Stimulated activated naive CD4-positive, alpha-beta T cell (primary cell): Measurements from ENCODE around the gene MCMBP.
"Not testable (repeated sequence)": the region's sequence is repeated elsewhere in the genome, so short reads cannot be mapped to it uniquely, and the experiment has no call there.

Source experiments
- DNase-seq, 6 experiments: peaks; one replicate each; lab custom pipeline; 2025; lab: John Stamatoyannopoulos, UW

MCMBP gene

DNA sequence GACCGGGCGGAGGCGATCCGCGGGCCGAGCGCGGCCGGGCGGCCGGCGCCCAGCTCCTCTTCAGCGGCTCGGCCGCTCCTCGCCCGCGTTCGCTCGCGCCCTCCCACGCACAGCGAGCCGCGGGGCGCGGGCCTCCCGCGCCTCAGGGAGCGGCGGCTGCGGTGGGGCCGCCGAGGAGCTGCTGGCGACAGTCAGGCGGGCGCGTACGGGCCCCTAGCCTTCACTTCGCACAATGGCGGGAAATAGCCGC lies at the start of gene MCMBP:
TSS of gene MCMBP (minus strand) at position 234 of the 250 bp plus-strand sequence. CDS start 259 bp downstream, outside the sequence.
- no peak for DNase-seq

- no peak for DNase-seq
These were observed 47.2 kb upstream of the MCMBP start for GRCh38 chr10:119919826-119920225.

GRCh38 chr10:119919271-119919670 lies 46.6 kb upstream of the MCMBP start:
- DNase-seq, result no peak

DNA sequence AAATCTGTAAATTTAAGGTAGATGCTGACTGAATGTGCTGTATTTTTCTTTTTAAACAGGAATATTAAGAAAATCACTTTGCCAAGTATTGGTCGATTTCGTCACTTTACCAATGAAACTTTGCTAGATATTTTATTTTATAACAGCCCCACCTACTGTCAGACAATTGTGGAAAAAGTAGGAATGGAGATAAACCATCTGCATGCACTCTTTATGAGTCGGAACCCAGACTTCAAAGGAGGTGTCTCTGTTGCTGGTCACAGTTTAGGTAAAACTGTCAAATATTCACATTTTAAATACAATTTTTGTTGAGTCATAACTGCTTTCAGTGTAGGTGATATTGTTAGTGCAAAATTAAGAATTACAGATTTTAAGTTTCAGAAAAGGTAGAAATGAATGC lies 45.1 kb upstream of the MCMBP start:
- DNase-seq, result no peak

- no peak for DNase-seq
These were observed 38.0 kb upstream of the MCMBP start for GRCh38 chr10:119910689-119911088.

DNA sequence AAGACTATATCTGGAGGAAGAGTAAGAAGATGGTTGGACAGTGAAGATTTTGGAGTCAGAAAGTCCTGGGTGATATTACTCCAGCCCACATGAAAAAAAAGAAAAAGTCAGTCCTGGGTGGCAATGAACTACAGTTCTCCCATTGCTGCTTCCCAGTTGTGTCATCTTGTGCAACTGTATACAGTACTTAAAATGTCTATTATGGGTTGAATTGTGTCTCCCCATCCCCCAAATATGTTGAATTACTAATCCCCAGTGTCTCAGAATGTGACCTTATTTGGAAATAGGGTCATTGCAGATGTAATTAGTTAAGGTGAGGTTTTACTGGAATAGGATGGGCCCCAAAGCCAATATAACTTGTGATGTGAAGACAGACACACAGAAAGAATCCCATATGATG lies 35.5 kb upstream of the MCMBP start:
- DNase-seq, result no peak

- DNase-seq, result not testable (repeated sequence)
These were observed 35.1 kb upstream of the MCMBP start for GRCh38 chr10:119907695-119908094.

- no peak for DNase-seq
These were observed 31.5 kb upstream of the MCMBP start for GRCh38 chr10:119903946-119904666.

DNA sequence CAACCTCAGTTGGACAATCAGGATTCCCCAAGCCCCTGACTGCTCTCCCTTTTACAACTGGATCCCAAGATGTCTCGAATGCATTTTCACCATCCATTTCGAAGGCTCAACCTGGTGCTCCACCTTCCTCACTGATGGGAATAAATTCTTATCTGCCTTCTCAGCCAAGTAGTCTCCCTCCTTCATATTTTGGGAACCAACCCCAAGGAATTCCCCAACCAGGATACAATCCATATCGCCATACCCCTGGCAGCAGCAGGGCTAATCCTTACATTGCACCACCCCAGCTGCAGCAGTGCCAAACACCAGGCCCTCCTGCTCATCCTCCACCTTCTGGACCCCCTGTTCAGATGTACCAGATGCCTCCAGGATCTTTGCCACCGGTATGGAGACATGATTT lies 25.9 kb upstream of the MCMBP start:
- DNase-seq, result no peak

DNA sequence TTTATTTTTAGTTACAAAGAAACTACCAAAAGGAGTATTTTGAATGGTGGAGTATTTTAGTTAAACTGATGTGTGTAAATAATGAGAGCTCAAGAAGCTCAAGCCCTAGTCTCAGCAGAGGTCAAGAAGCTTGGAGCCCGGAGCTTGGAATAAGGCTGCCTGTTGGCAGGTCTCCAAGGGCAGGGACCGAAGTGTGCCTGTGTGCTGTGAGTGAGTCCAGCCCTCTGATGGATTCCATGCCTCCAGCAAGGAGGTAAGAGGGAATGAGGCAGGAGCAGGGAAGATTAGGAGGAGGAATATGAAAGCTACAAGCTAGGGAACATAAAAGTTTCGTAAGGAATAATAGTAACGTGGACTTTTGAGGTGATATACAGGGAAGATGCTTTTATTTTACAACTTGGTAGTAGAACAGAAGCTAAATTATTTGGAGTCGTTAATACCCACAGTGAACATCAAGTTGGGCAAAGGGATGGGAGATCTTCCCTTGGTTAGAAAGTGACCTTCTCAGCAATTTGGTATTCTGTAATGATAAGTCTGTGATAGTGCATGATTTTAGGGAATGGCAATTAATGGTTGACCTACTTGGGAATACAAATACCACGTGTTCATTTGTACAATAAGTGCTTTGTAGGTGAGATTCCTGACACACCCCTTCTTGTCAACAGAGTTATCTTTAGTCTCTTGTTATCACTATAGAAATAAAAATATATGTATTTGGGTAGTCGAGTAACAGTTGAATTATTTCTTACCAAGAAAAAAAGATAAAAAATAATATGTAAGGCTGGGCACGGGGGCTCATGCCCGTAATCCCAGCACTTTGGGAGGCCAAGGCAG lies 24.5 kb upstream of the MCMBP start:
- no peak for DNase-seq

- no peak for DNase-seq
These were observed 23.5 kb upstream of the MCMBP start for GRCh38 chr10:119896061-119896655.

DNA sequence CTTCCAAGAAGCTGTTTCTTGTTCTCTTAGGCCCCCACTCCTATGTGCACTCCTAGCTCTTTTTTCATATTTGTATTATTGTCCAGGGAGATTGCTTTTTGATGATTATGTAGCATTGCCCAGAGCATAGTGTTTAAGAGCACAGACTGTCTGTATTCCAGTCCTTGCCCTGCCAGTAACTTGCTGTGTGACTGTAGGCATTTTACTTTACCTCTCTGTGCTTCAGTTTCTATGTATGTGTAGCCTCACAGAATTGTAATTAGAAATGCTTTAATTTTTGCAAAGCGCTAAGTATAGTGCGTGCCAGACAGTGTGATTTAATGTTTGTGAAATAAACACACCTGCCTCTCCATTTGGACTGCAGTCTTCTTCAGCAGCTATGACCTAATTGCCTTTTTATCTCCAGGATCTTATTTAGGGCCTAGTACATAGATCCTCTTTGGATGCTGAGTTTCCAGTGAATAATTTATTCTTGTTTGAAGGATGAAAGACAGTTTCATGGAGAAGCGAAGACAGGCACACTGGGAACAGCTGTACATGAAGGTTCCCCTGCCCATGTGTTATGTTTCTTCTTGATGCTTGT lies 21.3 kb upstream of the MCMBP start:
- no peak for DNase-seq

DNA sequence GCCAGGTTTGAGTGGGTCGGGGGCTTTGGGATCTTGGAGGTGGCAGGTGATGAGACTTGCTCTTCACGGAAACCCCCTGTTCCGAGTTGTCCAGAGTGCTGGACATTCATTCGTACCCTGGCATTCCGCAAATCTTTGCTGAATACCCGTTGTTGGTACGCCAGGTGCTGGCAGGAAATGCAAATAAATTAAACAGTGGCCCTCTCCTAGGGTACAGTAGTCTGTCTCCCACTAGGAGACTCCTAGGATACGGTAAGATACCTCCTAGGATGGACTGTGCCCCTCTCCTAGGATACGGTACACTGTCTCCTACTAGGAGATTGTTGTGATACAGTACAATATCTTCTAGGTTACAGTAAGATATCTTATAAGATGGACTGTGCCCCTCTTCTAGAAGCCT lies 20.4 kb upstream of the MCMBP start:
- DNase-seq, result no peak

- DNase-seq, result peak; percentile 75 to 88 (median 81)
These were observed 19.8 kb upstream of the MCMBP start, which contains the start of gene SEC23IP for GRCh38 chr10:119892188-119893065. SEC23IP (plus strand) TSS chr10:119892730; CDS start chr10:119892783, 53 bp downstream.

GRCh38 chr10:119891849-119892187 lies 19.2 kb upstream of the MCMBP start:
- not testable (repeated sequence) for DNase-seq

GRCh38 chr10:119890307-119890706 lies 17.7 kb upstream of the MCMBP start:
- not testable (repeated sequence) for DNase-seq

GRCh38 chr10:119889201-119889600 lies 16.6 kb upstream of the MCMBP start:
- DNase-seq, result not testable (repeated sequence)

DNA sequence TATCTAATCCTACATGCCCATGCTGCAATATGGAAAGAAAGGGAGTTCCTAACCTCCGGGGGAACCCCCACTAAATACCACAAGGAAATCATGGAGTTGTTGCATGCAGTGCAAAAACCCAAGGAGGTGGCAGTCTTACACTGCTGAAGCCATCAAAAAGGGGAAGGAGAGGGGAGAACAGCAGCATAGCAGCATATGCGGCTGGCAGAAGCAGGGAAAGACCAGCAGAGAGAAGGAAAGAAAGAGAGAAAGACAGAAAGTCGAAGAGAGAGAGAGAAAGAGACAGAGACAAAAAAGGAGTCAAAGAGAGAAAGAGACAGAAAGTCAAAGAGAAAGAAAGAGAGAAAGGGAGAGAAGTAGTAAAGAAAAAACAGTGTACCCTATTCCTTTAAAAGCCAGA lies 16.1 kb upstream of the MCMBP start:
- not testable (repeated sequence) for DNase-seq

DNA sequence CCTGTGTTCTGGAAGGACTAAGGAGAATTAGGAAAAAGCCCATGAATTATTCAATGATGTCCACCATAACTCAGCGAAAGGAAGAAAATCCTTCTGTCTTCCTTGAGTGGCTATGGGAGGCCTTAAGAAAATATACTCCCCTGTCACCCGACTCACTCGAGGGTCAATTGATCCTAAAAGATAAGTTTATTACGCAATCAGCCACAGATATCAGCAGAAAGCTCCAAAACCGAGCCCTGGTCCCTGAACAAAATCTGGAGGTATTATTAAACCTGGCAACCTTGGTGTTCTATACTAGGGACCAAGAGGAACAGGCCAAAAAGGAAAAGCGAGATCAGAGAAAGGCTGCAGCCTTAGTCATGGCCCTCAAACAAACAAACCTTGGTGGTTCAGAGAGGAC lies 13.4 kb upstream of the MCMBP start:
- DNase-seq, result not testable (repeated sequence)

GRCh38 chr10:119883901-119884611 lies 11.4 kb upstream of the MCMBP start:
- not testable (repeated sequence) for DNase-seq

DNA sequence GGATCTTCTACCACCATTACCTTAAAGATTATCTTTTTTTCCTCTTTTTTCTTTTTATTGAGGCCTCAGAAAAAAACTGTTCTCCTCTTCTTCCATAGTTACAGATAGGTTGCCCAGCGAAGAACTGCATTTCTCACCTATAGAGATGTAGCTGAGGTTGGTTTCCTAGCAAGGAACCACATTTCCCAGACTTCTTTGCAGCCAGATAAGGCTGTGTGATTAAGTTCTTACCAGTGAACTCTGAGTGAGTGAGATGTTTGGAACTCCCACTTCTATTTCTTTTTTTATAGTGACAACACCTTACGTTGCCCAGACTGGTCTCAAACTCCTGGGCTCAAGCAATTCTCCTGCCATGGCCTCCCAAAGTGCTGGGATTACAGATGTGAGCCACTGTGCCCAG lies 5.9 kb upstream of the MCMBP start:
- DNase-seq, result no peak
